Uterus (tissue), 2 donors: Measurements from ENCODE around the gene TRPC4.

Experiments used
- CTCF ChIP-seq, 4 experiments: fragments of 200-600 bp in 2 of 4; fragments of 450-650 bp in 2 of 4; sonication (generic) in 2 of 4; IDR thresholded peaks; one replicate each; pipeline ENCODE4 v1.5.1; 2016 to 2019; ENCODE audit warnings: antibody characterized with exemption in 4 of 4, mild to moderate bottlenecking in 2 of 4, moderate library complexity in 1 of 4
- POLR2A ChIP-seq, 2 donors: fragments of 450-650 bp; IDR thresholded peaks; one replicate each; pipeline ENCODE4 v1.6.1; 2016; ENCODE audit warnings: antibody characterized with exemption in 2 of 2, mild to moderate bottlenecking in 1 of 2, moderate library complexity in 1 of 2

DNA sequence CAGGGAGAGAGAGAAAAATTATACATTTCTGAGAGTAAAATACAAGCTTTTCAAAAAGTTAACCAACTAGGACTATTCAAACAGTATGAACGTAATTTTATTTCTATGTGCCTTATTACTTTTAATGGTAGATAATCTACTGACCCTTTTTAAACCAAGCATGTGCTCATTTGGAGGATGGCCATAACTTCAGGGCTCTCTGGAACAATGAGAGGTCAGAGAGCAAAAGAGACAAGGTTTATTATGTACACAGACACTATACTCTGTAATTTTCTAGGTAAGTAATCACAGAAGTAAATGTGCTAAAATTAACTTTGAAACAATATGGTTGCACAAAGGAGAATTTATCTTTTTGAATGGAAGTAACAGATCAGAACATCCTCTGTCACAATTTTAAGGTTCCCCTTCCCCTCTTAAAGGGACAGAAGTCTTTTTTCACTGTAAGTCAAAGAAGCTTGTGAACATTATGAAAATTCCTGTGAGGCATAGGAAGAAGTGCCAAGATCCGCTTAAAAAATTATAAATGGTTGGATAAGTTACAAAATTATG is 272.0 kb downstream of the TRPC4 start:
- TF ChIP-seq CTCF (IDR thresholded peaks at IDR 0.05) (no peak), POLR2A (IDR thresholded peaks at IDR 0.05) (no peak)
